Measurements from ENCODE around the gene ATP1B1.

- TF ChIP-seq, protein P1, sequence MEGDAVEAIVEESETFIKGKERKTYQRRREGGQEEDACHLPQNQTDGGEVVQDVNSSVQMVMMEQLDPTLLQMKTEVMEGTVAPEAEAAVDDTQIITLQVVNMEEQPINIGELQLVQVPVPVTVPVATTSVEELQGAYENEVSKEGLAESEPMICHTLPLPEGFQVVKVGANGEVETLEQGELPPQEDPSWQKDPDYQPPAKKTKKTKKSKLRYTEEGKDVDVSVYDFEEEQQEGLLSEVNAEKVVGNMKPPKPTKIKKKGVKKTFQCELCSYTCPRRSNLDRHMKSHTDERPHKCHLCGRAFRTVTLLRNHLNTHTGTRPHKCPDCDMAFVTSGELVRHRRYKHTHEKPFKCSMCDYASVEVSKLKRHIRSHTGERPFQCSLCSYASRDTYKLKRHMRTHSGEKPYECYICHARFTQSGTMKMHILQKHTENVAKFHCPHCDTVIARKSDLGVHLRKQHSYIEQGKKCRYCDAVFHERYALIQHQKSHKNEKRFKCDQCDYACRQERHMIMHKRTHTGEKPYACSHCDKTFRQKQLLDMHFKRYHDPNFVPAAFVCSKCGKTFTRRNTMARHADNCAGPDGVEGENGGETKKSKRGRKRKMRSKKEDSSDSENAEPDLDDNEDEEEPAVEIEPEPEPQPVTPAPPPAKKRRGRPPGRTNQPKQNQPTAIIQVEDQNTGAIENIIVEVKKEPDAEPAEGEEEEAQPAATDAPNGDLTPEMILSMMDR (IDR thresholded peaks at IDR 0.05) = no peak
- no peak for TF ChIP-seq POLR2AphosphoS5 (IDR thresholded peaks at IDR 0.05; ENCODE audit: low read depth, low read length)
- no peak for TF ChIP-seq REST (IDR thresholded peaks at IDR 0.05; ENCODE audit: insufficient read depth in 1 of 2, low read depth in 2 of 2, low read length in 1 of 2)
- TF ChIP-seq TCF7L2 (IDR thresholded peaks at IDR 0.05; ENCODE audit: low read depth, low read length) = no peak
- TF ChIP-seq SIN3A (IDR thresholded peaks at IDR 0.05; ENCODE audit: borderline replicate concordance, insufficient read depth, low read depth, low read length) = no peak
These were observed 11.1 kb downstream of the ATP1B1 start for GRCh38 chr1:169117599-169117998.
